GM12874 (cell line): ENCODE measurements around the gene TSKU.

Source experiments
- TF ChIP-seq, protein P1 (sequence below): IDR thresholded peaks from 2 replicates; pipeline ENCODE4 v1.5.1; 2011; ENCODE audit warnings: low read depth, mild to moderate bottlenecking, control low read depth, low read length, moderate library complexity; ENCODE audit not compliant: insufficient read depth

Gene TSKU

DNA sequence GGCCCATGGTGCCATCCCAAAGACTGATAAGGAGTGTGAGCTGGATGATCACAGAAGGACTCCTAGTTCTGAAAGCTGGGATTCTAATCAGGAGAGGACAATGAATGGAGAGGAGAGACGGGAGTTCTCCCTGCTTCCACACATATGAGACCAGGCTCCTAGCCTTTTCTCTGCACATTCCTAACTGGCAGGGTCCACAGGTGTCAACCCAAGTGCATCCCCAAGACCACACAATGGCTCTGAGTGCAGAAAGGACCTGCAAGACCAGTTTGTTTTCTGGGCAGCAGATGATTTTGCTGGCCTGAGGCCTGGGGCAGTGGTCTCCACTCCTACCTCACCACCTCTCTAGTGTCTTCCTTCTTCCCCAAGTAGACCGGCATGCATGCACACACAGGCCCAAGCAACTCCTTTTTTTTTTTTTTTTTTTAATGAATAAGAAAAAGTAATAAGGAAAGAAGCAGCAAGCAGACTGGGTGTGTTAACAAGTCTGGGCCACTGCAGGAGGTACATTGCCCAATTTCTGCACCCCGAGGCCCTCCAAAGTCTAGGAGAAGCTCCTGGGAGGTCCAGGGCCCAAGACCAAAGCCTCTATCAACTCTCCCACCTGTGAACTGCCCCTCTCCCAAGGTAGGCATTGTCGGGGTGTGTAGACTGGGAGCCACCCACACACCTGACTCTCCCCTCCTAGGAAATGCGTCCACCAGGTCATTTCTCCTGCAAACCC is 1.2 kb upstream of the TSKU start:
- TF ChIP-seq, protein P1, sequence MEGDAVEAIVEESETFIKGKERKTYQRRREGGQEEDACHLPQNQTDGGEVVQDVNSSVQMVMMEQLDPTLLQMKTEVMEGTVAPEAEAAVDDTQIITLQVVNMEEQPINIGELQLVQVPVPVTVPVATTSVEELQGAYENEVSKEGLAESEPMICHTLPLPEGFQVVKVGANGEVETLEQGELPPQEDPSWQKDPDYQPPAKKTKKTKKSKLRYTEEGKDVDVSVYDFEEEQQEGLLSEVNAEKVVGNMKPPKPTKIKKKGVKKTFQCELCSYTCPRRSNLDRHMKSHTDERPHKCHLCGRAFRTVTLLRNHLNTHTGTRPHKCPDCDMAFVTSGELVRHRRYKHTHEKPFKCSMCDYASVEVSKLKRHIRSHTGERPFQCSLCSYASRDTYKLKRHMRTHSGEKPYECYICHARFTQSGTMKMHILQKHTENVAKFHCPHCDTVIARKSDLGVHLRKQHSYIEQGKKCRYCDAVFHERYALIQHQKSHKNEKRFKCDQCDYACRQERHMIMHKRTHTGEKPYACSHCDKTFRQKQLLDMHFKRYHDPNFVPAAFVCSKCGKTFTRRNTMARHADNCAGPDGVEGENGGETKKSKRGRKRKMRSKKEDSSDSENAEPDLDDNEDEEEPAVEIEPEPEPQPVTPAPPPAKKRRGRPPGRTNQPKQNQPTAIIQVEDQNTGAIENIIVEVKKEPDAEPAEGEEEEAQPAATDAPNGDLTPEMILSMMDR = no peak

- TF ChIP-seq, protein P1 = no peak
Observed at GRCh38 chr11:76782531-76783293, 444 bp upstream of the TSKU start.

DNA sequence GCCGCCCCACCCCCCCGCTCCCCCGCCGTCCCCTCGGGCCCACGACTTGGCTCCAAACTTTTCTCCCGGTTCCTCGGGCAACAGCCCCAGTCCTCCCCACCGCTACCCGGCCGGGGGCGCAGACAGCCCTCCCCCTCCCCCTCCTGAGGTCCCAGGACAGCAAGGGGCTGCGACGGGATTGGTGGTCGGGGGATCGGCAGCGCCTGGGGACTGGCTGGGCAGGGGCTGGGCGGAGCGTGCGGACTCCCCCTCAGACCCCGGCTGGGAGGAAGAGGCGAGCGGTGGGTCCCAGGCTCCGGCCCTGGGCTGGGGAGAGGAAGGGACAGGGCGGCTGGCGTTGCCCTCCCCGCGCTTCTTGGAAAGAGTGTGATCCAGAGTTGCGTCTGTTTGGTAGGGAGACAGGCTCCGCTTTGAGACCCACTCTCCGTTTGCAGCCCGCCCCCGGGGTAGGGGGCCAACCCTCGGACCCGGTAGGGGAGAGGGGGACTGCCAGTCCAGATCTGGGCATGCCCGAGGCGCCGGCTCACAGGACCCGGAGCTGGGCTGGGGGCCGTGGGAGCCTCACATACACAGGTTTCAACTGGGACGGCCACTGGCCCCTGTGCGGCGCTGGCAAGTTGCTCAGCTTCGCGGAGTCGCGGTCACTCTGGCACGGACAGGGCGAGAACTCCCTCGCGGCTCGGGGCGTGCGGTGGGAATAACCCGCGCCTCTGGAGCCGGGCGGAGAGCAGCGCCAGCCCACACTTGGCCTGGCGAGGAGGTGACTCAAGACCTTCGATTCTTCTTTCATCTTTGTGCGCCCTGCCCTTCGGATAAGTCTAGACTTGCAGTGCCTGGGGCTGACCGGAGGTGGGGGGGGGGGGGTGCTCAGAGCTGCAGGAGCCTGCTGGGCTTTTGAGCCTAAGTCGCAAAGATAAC is 999 bp downstream of the TSKU start:
- TF ChIP-seq, protein P1 = no peak

DNA sequence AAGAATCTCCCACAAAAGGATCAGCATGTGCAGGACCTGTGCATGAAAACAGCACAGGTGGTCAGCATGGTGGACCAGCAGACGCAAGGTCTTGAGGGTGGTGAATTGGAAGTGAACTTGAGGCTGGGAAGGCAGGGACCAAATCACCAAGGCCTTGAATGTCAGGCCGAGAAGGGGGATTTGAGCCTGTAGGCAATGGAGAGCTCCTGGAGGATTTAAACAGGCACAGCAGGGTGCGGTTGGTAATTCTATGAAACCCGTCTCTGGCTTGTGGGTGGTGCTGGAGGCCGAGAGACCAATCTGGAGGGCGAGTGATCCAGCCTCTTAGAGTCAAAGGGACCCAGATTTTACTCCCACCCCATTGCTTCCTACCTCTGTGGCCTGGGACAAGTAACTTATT is 2.4 kb downstream of the TSKU start:
- TF ChIP-seq, protein P1 = no peak

DNA sequence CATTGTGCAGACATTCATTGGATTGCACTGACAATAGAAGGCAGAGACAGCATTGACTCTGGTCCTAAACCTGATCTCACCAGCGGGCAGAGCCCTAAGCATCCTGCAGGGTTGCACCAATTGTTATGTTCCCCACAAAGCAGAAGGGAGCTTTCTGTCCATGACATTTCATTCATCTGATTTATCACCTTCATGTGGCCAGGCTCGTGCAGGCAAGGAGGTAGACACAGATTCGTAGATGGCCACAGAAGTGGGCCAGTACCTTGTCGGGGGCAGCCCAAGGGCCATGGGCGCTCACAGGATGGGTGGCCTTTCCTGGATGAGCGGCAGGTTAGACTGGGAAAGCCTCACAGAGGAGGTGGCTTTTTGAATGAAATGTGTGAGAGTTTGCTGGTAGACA is 2.9 kb downstream of the TSKU start:
- TF ChIP-seq, protein P1 = no peak

GRCh38 chr11:76786441-76787014 is 3.4 kb downstream of the TSKU start:
- TF ChIP-seq, protein P1 = no peak

DNA sequence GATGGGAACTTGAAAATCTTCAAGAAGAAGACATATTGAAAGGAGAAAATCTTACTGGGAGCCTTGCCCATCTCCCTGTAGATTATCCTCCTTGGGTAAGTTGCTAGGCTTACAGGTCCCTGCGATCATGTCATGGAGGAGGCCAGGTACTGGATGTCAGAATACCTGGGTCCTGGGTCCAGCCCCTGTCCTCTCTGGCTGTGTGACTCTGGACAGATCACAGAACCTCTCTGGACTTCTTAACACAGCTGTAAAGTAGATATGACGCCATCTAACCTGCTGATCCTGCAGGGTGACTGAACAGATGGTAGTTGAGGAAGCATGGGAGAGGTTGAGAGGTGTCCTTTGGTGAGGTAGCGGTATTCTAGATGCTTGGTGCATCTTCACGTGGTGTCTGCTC is 4.1 kb downstream of the TSKU start:
- TF ChIP-seq, protein P1 = no peak
